Measurements from ENCODE around the gene SPNS3.

SPNS3 gene

DNA sequence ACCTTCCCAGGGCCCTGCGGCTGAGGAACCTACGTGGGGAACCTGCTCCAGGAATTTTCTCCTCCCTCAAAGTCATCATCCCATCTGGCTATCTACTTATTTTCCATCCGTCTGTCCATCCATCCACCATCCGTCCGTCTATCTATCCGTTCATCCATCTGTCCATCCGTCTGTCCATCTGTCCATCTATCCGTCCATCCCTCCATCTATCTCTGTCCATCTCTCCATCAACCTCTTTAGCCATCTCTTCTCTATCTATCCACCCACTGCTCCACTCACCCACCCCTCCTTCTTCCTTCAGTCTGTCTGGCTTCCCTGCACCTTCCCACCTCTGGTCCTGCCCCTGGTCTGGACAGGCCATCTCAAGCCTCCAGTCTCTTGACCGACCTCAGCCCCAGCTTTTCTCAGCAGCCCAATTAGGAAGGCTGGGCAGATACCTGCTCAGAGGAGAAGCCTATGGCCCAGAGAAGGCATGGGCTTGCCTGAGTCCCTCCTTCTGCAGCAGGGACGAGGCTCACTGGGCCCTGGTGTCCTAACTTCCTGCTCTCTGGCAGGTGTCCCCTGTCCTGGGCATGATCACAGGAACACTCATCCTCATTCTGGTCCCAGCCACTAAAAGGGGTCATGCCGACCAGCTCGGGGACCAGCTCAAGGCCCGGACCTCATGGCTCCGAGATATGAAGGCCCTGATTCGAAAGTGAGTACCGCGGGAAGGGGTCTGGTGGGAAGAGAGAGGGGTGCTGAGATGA lies 98.4 kb downstream of the SPNS3 start:
- no peak for DNase-seq

DNA sequence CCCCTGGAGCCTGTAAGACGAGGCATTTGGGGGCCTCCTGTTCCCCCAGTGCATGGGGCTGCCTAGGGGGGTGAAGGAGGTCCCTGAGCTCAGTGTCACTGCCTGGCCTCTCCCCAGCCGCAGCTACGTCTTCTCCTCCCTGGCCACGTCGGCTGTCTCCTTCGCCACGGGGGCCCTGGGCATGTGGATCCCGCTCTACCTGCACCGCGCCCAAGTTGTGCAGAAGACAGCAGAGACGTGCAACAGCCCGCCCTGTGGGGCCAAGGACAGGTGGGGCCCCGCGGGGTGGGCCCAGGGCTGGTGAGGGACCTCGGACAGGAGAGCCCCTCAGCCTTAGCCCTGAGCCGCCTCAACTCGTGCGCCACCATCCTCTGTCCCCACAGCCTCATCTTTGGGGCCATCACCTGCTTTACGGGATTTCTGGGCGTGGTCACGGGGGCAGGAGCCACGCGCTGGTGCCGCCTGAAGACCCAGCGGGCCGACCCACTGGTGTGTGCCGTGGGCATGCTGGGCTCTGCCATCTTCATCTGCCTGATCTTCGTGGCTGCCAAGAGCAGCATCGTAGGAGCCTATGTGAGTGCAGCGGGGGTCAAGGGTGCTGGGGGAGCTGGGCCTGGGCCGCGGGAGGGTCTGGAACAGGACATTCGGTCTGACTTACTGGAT lies 99.3 kb downstream of the SPNS3 start:
- DNase-seq, result no peak

DNA sequence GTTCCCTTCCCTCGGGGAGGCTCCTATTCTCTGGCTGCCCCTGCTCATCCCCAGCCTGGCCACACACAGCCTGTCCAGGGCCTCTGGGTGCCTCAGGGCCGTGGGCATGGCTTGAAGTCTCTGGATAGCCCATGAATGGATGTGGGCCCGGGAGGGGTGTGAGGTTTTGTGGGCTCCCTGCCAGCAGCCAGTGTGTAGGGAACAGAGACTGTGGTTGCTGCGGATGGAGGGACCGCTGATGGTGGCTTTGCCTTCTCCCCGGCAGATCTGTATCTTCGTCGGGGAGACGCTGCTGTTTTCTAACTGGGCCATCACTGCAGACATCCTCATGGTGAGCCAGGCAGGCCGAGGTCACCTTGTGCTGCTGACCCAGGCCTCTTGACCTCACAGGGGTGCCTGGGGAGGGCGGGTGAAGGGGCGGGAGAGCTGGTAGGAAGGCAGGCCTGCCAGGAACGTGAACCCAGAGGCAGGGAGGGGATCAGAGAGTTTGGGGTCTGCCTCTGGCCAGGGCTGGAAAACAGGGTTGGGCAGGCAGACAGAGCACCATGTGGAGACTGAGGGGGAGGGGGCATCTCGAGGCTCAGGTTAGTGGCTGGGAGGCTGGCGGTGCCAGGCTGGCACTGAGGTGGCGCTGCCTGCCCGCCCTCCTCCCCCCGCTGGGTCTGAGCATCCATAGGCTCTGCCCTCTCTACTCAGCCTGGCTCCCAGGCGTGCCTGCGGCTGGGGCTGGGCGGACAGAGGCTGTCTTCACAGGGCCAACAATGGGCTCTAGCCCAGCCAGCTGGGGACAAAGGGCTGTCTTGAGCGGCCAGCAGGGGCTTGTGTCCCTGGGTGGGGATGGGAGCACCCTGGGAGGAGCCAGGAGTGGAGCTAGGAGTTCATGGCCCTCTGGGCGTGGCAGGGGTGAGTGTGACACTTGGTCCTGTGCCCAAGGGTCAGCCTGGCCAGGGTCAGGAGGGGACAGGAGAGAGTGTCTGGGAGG lies 100.1 kb downstream of the SPNS3 start:
- DNase-seq, result peak; percentile 41 to 46

DNA sequence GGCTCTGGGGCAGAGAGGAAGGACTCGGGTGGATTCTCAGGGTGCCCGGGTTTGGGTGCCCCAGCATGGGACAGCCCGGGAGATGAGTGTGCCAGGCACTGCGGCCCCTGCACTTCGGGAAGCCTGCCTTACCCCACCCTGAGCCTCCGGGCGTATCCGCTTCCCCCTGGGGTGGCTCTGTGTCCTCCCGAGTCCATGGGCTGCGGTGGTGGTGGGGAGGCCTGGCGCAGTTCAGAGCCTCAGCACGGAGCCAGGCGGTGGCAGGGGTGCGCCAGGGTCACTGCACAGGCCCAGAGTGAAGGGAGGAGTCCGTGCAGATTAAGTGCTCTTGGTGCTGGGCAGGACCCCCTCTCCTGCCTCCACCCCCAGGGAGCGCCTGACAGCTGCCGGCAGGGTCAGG lies 100.8 kb downstream of the SPNS3 start:
- DNase-seq, result no peak

DNA sequence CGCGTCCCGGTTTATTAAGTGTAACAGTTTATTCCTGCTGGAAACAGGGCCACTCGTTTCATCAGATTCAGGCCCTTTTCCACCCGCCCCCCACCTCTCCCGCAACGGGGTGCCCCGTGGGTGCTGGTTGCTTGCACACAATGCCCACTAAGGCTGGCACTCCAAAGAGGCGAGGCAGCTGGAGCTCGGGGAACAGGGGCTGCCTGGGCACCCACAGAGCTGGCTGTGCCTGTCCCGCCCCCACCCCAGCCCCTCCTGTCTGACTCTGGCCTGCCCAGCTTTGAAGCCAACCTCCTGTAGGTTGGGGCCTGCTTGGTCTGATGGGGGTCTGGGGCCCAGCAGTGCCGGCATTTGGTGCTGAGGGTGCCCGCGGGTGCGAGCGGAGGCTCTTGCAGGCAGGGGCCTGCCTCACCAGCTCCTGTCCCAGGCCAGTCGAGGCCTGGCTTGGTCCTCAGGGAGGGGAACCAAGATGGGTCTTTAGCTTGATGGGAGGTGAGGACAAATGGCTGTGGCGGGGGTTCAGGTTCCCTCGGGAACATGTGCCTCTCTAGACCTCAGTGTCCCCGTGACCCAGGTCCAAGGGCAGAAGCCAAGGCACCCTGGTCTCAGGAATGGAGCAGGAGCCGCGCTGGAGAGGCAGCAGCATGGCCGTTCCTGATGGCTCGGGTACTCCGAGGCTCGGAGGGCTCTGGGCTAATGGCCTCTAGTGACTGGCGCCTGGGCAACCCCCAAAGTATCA lies 101.4 kb downstream of the SPNS3 start:
- DNase-seq, result peak; percentile 35 to 40

DNA sequence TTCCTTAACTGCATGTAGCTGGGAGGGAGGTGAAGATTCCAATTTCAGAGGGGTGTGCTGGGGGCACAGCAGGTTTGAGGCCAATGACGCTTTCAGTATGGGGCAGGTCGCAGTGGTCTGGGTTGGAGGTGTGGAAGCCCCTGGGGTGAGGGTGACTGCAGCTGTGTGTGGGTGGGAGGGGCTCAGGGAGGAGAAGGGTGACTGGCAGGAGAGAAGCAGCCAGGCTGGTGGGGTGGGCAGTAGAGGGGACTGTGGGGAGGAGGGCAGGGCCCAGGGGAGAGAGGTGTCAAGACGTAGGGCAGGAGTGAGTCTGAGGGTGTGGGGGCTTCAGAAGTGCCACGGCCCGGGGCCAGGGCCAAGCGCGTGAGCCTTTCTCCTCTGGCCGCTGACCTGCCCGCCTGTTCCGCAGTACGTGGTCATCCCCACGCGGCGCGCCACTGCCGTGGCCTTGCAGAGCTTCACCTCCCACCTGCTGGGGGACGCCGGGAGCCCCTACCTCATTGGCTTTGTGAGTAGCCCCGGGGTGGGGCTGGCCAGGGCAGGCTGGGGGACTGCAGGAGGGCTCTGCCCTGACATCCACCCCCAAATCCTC lies 102.0 kb downstream of the SPNS3 start:
- no peak for DNase-seq

DNA sequence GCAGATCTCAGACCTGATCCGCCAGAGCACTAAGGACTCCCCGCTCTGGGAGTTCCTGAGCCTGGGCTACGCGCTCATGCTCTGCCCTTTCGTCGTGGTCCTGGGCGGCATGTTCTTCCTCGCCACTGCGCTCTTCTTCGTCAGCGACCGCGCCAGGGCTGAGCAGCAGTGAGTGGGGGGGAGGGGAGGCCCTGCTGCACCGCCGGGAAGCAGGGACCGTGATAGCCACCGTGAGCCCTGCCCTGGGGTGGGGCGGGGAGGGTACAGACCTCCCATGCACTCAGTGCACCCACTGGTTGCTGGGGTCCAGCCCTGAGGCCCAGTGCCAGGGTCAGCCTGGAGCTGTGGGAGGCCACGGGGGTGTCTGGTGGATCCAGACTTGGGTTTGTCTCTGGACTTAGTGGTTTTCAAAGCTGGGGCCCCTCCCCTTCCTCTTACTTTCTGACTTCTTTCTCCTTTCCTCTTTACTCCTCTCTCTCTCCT lies 102.6 kb downstream of the SPNS3 start:
- DNase-seq, result no peak

DNA sequence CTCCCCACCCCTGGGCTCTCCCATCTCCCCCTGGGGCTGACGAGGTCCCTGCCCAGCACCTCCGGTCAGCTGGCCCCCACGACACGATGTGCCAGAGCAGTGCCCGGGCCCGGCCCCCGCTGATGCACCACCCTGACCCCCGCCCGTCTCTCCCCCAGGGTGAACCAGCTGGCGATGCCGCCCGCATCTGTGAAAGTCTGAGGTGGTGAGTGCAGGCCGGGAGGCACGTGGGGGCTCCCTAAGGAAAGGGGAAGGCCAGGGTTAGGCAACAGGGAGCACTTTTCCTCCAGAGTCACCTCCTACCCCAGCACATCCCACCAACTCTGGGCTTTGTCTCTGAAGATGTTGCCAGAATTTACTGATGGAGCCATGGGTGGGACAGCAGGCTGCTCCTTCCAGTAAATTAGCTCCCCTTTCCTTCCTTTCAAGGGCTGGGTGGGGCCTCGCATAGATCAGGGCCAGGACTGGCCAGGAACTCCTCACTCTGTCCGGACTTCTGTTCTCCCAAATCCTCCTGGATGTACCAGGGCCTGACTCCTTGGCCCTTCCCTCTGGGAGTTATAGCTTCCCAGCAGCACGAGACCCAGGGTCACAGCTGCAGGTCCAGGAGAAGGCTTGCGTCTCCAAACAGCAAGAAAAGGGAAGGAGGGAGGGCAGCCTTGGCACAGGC lies 103.1 kb downstream of the SPNS3 start:
- no peak for DNase-seq
